WTC11 (cell line): Measurements from ENCODE around the gene MRPL24.

Source experiments
- CTCF ChIP-seq: fragments of 200-600 bp; IDR thresholded peaks from 2 replicates; pipeline ENCODE4 v1.8.0; 2022; ENCODE audit warnings: antibody characterized with exemption
- NFYB ChIP-seq: sonication (generic); formaldehyde crosslinking; conservative IDR thresholded peaks from 2 replicates; pipeline ENCODE4 v1.8.0; 2022; ENCODE audit warnings: low read depth, missing genetic modification reagents
- TF ChIP-seq, protein P1 (sequence below): sonication (generic); formaldehyde crosslinking; IDR thresholded peaks from 2 replicates; pipeline ENCODE4 v1.8.1; 2023; ENCODE audit warnings: mild to moderate bottlenecking, missing genetic modification reagents, moderate library complexity
- TF ChIP-seq, protein P2 (sequence below): sonication (generic); formaldehyde crosslinking; IDR thresholded peaks from 2 replicates; pipeline ENCODE4 v1.8.1; 2023; ENCODE audit warnings: mild to moderate bottlenecking, missing genetic modification reagents, moderate library complexity

GRCh38 chr1:156714830-156715229 lies 26.1 kb downstream of the MRPL24 start:
- TF ChIP-seq CTCF (no peak), NFYB (no peak)
- TF ChIP-seq, protein P1, sequence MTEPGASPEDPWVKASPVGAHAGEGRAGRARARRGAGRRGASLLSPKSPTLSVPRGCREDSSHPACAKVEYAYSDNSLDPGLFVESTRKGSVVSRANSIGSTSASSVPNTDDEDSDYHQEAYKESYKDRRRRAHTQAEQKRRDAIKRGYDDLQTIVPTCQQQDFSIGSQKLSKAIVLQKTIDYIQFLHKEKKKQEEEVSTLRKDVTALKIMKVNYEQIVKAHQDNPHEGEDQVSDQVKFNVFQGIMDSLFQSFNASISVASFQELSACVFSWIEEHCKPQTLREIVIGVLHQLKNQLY (CRISPR knock-in tag), result no peak
- TF ChIP-seq, protein P2, sequence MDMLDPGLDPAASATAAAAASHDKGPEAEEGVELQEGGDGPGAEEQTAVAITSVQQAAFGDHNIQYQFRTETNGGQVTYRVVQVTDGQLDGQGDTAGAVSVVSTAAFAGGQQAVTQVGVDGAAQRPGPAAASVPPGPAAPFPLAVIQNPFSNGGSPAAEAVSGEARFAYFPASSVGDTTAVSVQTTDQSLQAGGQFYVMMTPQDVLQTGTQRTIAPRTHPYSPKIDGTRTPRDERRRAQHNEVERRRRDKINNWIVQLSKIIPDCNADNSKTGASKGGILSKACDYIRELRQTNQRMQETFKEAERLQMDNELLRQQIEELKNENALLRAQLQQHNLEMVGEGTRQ (CRISPR knock-in tag), result no peak
